ENCODE data around the gene PISD. TPM values are rescaled to one million over a fixed set of nuclear protein-coding genes. Genes with fewer than 3 reads are reported as not detected.

PISD gene
- total and polyA plus RNA-seq, 2 donors (not counting 3 experiments of a cell fraction or from before 2014, with no cell fraction given), result 53.4 to 58.0 TPM

Small RNAs within 50 kb of the gene (microRNA-seq; reads per million reads assigned to microRNA genes)
- not detected for gene MIR7109 (ENCODE audit: borderline number of aligned reads, borderline replicate concordance)

Other genes starting within 250 kb of the PISD start
- 36.6 and 38.7 TPM in 2 replicates for gene EIF4ENIF1, start 172.4 kb downstream of the PISD start, total RNA-seq
- gene EIF4ENIF1, start 172.4 kb downstream of the PISD start, polyA plus RNA-seq, result 22.4 and 22.8 TPM in 2 replicates
- 38.3 and 46.4 TPM in 2 replicates for gene SFI1, start 165.7 kb downstream of the PISD start, total RNA-seq
- 12.5 and 14.2 TPM in 2 replicates for gene SFI1, start 165.7 kb downstream of the PISD start, polyA plus RNA-seq
- 47.5 and 53.8 TPM in 2 replicates for gene PRR14L, start 87.9 kb upstream of the PISD start, total RNA-seq
- 10.9 and 13.1 TPM in 2 replicates for gene PRR14L, start 87.9 kb upstream of the PISD start, polyA plus RNA-seq
- 28.6 and 36.6 TPM in 2 replicates for gene DEPDC5, start 91.8 kb upstream of the PISD start, total RNA-seq
- gene DEPDC5, start 91.8 kb upstream of the PISD start, polyA plus RNA-seq, result 12.0 and 13.1 TPM in 2 replicates